HG03097 (cell line): ENCODE measurements around the gene UCN3.
"Not testable (repeated sequence)": the region's sequence is repeated elsewhere in the genome, so short reads cannot be mapped to it uniquely, and the experiment has no call there.

ENCODE experiments used
- ATAC-seq: cut with Tn5 transposase; IDR thresholded peaks from one replicate; pipeline ENCODE4 v1.9.1; 2021; ENCODE audit not compliant: unreplicated experiment, low FRiP score

The UCN3 gene

DNA sequence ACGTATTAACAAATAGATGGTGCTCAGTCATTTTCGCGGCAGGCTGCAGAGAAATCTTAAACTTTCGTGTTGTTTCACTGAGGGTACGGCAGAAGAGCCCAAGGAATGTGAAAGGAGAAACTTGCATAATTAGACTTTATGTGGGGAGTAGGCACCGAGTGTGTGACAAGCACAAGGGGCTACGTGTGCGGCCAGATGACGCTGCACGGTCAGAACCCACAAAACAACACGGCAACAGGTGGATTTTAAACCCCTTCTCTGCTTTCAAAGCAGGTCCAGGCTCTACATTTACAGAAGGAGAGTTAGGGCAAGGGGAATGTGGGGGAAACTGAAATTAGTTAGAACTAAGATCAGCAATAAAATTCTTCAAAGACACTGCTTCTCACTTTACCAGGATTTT is 392 bp upstream of the UCN3 start:
- no peak for ATAC-seq

DNA sequence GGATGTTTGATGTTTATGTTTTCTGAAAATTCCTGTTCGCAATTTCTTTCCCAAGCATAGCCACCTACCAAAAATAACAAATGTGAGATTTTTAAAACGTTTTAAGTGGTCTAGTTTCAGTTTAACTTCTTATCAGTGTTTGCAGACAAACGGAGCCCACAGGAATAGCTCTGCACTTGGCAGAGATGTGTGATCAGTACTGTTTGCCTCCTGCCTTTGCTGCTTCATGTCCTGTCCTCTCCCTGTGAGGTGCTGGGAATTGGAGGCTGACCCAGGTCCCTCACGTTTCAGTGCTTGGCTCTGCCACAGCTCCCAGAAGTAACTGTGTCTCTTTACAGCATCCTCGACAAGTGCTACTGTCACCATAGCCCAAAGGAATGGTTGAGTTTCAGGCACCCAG is 1.2 kb downstream of the UCN3 start:
- no peak for ATAC-seq

DNA sequence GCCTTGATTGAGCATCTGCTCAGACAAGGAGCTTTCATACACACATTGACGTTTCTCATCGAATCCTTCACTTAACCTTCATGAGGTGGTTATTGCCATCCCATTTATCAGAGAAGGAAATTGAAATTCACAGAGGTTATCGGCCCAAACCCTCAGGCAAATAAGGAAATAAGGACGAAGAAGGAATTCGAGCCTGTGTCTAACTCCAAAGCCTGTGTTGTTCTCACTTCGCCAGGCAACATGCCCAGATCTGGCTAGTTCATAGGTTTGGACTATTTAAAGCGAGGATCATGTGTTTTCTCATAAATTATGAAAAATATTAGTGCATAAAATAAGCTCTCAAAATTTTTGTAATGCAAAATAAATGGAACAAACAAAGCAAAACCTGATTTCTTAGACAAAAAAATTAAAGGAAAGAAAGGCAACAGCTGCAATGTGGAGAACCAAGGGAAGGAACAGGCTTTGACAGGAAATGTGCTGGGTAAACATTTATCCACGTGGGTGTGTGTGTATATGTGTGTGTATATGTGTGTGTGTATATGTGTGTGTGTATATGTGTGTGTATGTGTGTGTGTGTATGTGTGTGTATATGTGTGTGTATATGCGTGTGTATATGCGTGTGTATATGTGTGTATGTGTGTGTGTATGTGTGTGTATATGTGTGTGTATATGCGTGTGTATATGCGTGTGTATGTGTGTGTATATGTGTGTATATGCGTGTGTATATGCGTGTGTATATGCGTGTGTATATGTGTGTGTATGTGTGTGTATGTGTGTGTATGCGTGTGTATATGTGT is 4.8 kb downstream of the UCN3 start:
- ATAC-seq, result no peak

DNA sequence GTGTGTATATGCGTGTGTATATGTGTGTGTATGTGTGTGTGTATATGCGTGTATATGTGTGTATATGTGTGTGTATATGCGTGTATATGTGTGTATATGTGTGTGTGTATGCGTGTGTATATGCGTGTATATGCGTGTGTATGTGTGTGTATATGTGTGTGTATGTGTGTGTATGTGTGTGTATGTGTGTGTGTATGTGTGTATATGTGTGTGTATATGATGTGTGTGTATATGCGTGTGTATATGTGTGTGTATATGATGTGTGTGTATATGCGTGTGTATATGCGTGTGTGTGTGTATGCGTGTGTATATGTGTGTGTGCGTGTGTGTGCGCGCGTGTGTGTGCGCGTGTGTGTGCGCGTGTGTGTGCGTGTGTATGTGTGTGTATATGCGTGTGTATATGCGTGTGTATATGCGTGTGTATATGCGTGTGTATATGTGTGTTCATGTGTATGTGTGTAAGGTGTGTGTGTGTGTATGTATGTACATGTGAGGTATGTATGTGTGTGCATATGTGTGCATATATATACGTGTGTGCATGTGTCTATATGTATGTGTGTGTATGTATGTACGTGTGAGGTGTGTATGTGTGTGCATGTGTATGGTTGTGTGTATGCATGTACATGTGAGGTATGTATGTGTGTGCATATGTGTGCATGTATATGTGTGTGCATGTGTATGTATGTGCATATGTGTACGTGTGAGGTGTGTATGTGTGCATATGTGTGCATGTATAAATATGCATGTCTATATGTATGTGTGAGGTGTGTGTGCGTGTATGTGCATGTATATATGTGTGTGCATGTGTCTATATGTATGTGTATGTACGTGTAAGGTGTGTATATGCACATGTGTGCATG is 6.0 kb downstream of the UCN3 start:
- no peak for ATAC-seq

DNA sequence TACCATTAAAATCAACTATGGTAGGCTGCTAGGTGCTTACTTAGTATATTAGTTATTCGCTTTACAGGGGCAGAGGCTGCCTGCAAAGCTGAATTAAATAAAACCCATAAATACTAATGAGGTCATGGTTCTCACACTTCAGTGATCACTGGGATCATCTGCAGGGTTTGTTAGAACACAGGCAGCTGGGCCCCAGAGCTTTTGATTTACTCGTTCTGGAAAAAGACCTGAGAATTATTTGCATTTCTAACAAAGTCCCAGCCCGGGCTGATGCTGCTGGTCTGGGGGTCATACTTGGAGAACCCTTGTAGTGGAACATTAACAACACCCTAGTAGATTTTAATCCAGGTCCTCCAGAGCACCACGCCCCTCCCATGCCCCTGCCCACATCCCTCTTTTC is 8.5 kb downstream of the UCN3 start:
- ATAC-seq, result no peak

GRCh38 chr10:5373891-5374611 is 9.3 kb downstream of the UCN3 start:
- ATAC-seq, result no peak

DNA sequence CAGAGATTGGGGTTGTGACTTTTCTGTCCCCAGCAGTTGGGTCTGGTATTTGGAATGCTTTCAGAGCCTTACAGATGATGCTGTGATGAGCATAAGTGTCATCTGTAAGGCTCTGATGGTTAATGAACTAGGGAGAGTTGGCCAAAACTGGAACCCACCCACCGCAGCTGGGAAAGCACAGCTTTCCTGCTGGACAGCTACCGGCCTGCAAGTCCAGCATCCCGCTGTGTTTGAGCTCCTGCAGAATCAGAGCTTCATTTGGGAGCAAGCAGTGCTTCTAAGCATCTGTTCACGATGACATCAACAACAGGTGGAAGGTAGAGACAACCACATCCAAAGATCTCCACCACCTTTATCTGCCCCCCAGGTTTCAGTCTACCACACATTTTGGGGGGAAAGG is 11.7 kb downstream of the UCN3 start:
- no peak for ATAC-seq

- ATAC-seq, result not testable (repeated sequence)
Measured at GRCh38 chr10:5379202-5379601, 14.4 kb downstream of the UCN3 start.

DNA sequence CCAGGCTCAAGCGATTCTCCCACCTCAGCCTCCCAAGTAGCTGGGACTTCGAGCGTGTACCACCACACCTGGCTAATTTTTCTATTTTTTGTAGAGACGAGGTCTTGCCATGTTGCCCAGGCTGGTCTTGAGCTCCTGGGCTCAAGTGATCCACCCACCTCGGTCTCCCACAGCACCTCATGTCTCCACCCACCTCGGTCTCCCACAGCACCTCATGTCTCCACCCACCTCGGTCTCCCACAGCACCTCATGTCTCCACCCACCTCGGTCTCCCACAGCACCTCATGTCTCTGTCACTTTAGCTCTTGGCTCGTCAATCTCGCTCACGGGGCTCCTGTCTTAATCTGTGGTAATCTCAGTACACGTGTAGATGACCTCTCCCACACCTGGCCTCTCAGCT is 15.6 kb downstream of the UCN3 start:
- not testable (repeated sequence) for ATAC-seq

- no peak for ATAC-seq
Measured at GRCh38 chr10:5381187-5381586, 16.4 kb downstream of the UCN3 start.

GRCh38 chr10:5385224-5385623 is 20.5 kb downstream of the UCN3 start:
- no peak for ATAC-seq

- no peak for ATAC-seq
Measured at GRCh38 chr10:5387169-5387568, 22.4 kb downstream of the UCN3 start.

DNA sequence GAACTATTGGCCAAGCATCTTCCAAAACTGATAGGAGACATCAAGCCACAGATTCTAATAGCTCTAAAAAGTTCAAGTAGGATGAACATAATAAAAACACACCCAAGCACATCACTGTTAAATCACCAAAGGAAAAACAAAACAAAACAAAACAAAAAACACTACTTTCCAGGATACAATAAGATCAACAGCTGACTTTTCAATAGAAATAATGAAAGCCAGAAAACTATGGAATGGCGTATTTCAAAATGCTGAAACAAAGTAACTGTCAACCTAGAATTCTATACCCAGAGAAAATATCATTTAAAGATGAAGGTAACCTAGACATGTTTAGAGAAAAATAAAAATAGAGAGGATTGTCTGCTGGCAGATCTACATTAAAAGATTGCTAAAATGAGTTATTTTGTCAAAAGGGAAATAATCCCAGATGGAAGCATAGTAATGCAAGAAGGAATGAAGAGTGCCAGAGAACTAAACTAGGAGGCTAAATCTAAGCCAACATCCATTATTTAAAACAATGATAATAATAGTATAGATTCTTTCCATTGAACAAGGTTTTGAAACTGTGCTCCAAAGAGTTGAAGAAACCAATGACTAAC is 25.9 kb downstream of the UCN3 start:
- ATAC-seq, result no peak

DNA sequence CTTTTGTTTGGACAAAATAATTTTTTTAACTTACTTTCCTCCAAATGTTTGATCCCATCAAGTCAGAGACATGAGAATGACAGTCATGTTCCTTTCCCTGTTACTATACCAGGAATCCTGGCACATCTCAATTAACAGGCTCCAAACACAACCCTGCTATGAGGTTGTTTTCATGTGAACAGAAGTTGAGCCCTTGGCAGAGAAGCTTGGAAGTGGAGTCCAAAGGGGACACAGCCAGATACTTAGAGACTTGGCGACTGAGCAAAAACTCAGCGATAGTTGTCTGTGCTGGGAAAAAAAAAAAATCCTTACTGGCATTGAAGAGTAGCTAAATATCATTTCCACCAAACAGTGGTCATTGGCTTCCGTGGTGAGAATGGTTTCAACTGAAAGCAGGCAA is 27.0 kb downstream of the UCN3 start:
- ATAC-seq, result no peak

DNA sequence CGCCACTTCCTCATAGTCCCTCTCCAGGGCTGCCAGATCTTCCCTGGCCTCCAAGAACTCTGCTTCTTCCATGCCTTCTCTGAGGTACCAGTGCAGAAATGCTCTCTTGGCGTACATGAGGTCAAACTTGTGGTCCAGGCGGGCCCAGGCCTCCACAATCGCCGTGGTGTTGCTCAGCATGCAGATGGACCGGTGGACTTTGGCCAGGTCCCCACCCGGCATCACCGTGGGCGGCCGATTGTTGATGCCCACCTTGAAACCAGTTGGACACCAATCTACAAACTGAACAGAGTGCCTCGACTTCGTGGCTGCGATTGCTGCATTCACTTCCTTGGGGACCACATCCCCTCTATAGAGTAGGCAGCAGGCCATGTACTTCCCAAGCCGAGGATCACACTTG is 28.8 kb downstream of the UCN3 start:
- no peak for ATAC-seq

- no peak for ATAC-seq
Measured at GRCh38 chr10:5395168-5395567, 30.4 kb downstream of the UCN3 start.

DNA sequence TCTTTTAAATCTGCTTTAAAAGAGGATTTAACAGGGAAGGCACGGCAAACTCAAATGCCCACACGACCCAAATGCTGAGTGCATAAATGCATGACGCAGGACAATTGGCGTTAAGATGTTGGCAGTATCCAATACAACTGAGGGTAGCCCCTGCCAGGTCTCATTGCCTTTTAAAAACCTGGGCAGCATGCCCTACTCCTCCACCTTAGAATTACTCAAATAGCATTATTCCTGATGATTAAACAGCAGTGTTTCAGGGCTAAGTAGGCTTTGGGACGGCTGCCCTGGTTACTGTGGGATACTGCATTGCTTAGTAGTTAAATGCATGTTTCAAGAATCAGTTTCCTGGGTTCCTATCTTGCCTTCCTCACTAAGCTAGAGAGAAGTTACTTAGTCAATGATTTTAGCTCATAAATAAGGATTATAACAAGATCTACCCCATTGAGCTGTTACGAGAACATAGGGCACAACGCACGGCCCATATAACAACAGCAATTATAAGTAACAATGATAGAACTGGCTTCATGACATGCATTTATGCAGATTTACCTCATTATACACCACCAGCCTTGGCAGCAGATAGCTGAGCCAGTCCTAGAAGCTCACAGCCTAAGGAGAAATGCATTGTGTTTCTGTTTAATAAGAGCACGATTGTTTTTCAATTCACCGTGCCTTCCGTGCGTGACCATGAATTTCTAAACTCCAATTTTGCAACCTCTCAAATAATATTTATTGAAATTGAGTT is 32.0 kb downstream of the UCN3 start:
- ATAC-seq, result no peak

- ATAC-seq, result no peak
Measured at GRCh38 chr10:5399332-5399731, 34.6 kb downstream of the UCN3 start.

- ATAC-seq, result no peak
Measured at GRCh38 chr10:5400468-5401240, 35.9 kb downstream of the UCN3 start.
